Caco-2 (cell line): ENCODE measurements around the gene KHDC4. TPM values are rescaled to one million over a fixed set of nuclear protein-coding genes. Genes with fewer than 3 reads are reported as not detected.

Experiments
- BruUV-seq: library from RNA; stranded (reverse); fragments of 400-500 nt; replicated peaks from 2 replicates; lab custom pipeline; 2021; lab: Mats Ljungman, UMichigan
- CTCF ChIA-PET: fragments of 300-600 bp; sonication (Branson Sonifier 250); formaldehyde crosslinking; loops from one replicate; lab custom pipeline; 2022; ENCODE audit warnings: antibody characterized with exemption; lab: Charles Lee
- POLR2A ChIA-PET: fragments of 300-600 bp; sonication (Branson Sonifier 250); formaldehyde crosslinking; loops from one replicate; lab custom pipeline; 2022; ENCODE audit warnings: antibody characterized with exemption; lab: Charles Lee
- DNase-seq, 2 experiments: peaks; one replicate each; pipeline versions ENCODE4 v3.0.0 to v3.0.0-alpha.2; 2020 to 2022
- H3K27me3 ChIP-seq: replicated peaks from 2 replicates; pipeline ENCODE4 v1.6.0; 2011; ENCODE audit warnings: low read length; ENCODE audit not compliant: control insufficient read depth, insufficient read depth
- H3K36me3 ChIP-seq: 2 replicates; pipeline ENCODE4 v1.5.1; 2011; ENCODE audit warnings: low read length; ENCODE audit not compliant: control insufficient read depth, insufficient read depth
- H3K4me1 ChIP-seq: fragments of 250-450 bp; sonication (Bioruptor Pico); 2 replicates; pipeline ENCODE4 v1.5.1; 2020; ENCODE audit warnings: mild to moderate bottlenecking
- H3K4me3 ChIP-seq: 2 replicates; pipeline ENCODE4 v1.5.1; 2011; ENCODE audit warnings: low read depth, mild to moderate bottlenecking, control low read depth, low read length
- H3K9me3 ChIP-seq: fragments of 250-450 bp; sonication (Bioruptor Pico); 2 replicates; pipeline ENCODE4 v1.5.1; 2020; ENCODE audit warnings: mild to moderate bottlenecking, moderate library complexity
- H3K27ac Mint-ChIP-seq: one replicate; pipeline ENCODE4 v1.8.0; 2022; ENCODE audit warnings: mixed read lengths; ENCODE audit not compliant: unreplicated experiment
- H3K27me3 Mint-ChIP-seq: one replicate; pipeline ENCODE4 v1.8.0; 2022; ENCODE audit warnings: mixed read lengths; ENCODE audit not compliant: insufficient read depth, unreplicated experiment
- H3K36me3 Mint-ChIP-seq: one replicate; pipeline ENCODE4 v1.8.0; 2022; ENCODE audit warnings: mild to moderate bottlenecking, mixed read lengths; ENCODE audit not compliant: insufficient read depth, unreplicated experiment
- H3K4me1 Mint-ChIP-seq: one replicate; pipeline ENCODE4 v1.8.0; 2022; ENCODE audit warnings: low read depth, mixed read lengths; ENCODE audit not compliant: unreplicated experiment
- H3K4me3 Mint-ChIP-seq: one replicate; pipeline ENCODE4 v1.8.0; 2022; ENCODE audit warnings: mild to moderate bottlenecking, moderate library complexity, mixed read lengths; ENCODE audit not compliant: unreplicated experiment
- H3K9me3 Mint-ChIP-seq: one replicate; pipeline ENCODE4 v1.8.0; 2022; ENCODE audit warnings: mixed read lengths; ENCODE audit not compliant: unreplicated experiment
- CTCF ChIP-seq, 2 experiments: fragments of 200-600 bp in 1 of 2; IDR thresholded peaks; 1 replicate in 1 of 2; 2 replicates in 1 of 2; pipeline versions ENCODE4 v1.5.1 to v1.8.0; 2011 to 2022; ENCODE audit warnings: antibody characterized with exemption in 1 of 2, control low read depth in 1 of 2, inconsistent platforms in 1 of 2, low read depth in 1 of 2, low read length in 1 of 2, mild to moderate bottlenecking in 1 of 2, moderate library complexity in 1 of 2; ENCODE audit not compliant: insufficient read depth in 1 of 2, severe bottlenecking in 1 of 2, unreplicated experiment in 1 of 2
- intact Hi-C: fragments of 100-400 bp; cut with micrococcal nuclease; formaldehyde crosslinking; loops from one replicate; pipeline ENCODE4 v1.10.0; 2022; ENCODE audit not compliant: unreplicated experiment
- total RNA-seq: library from RNA; stranded (reverse); gene quantifications from 2 replicates; pipeline ENCODE4 v1.2.3, GENCODE V29; 2022

KHDC4 gene
- total RNA-seq, 1 experiment from 2014 or later = 68.5 TPM

GRCh38 chr1:155909894-155910293 is 24.3 kb downstream of the KHDC4 start:
- Histone ChIP-seq H3K9me3 (no peaks in the 10 kb centered on the region), H3K27me3 (no peaks in the 10 kb centered on the region), H3K4me3 (peak overlapping the region; percentile 1; the same call in 1 of the 2 replicates), H3K4me1 (0 out of 2 replicates have a peak, but pooled peaks cover 7% of the 10 kb centered on the region), H3K36me3 (peaks cover 9% of the 10 kb centered on the region; the same call in 1 of the 2 replicates)
- ChIA-PET CTCF (interaction anchor here (0.7 kb wide), 1 partner anchor 80 kb away, joined by 3 read pairs; no protein-coding TSS in a partner anchor), POLR2A (no interaction called here)
- Mint-ChIP-seq H3K9me3 (no peaks in the 10 kb centered on the region), H3K4me1 (peaks cover 13% of the 10 kb centered on the region), H3K27me3 (no peaks in the 10 kb centered on the region), H3K36me3 (peaks cover 75% of the 10 kb centered on the region), H3K4me3 (peak overlapping the region; percentile 89), H3K27ac (peak overlapping the region; percentile 84)
- no TSS peak for BruUV-seq
- no peak for DNase-seq
- intact Hi-C loops = loop anchor here (10.0 kb wide), 1 partner anchor 55 kb away; the partner anchor contains the start of genes GON4L and SYT11
- no peak for TF ChIP-seq CTCF (IDR thresholded peaks at IDR 0.05; ENCODE audit: insufficient read depth in 1 of 2, low read depth in 1 of 2, low read length in 1 of 2, severe bottlenecking in 1 of 2, unreplicated experiment in 1 of 2)

GRCh38 chr1:155904261-155904660 is 30.0 kb downstream of the KHDC4 start:
- H3K36me3 ChIP-seq = peaks cover 6% of the 10 kb centered on the region
- no peaks in the 10 kb centered on the region for H3K9me3 ChIP-seq
- H3K4me1 ChIP-seq = no peaks in the 10 kb centered on the region
- TF ChIP-seq CTCF (IDR thresholded peaks at IDR 0.05; ENCODE audit: insufficient read depth in 1 of 2, low read depth in 1 of 2, low read length in 1 of 2, severe bottlenecking in 1 of 2, unreplicated experiment in 1 of 2) = no peak
- intact Hi-C loops = no loop called here
- no peak overlapping the region for H3K4me3 ChIP-seq
- POLR2A ChIA-PET = no interaction called here
- Mint-ChIP-seq H3K36me3 (peaks cover 67% of the 10 kb centered on the region), H3K27ac (no peak overlapping the region), H3K4me1 (no peaks in the 10 kb centered on the region), H3K4me3 (no peak overlapping the region), H3K9me3 (no peaks in the 10 kb centered on the region), H3K27me3 (no peaks in the 10 kb centered on the region)
- no peaks in the 10 kb centered on the region for H3K27me3 ChIP-seq
- CTCF ChIA-PET = no interaction called here
- no peak for DNase-seq
- no TSS peak for BruUV-seq

GRCh38 chr1:155900161-155900560 is 34.1 kb downstream of the KHDC4 start:
- no peak overlapping the region for H3K4me3 Mint-ChIP-seq
- Histone ChIP-seq H3K9me3 (no peaks in the 10 kb centered on the region), H3K27me3 (no peaks in the 10 kb centered on the region), H3K4me1 (no peaks in the 10 kb centered on the region), H3K36me3 (peaks cover 5% of the 10 kb centered on the region), H3K4me3 (no peak overlapping the region)
- intact Hi-C loops = no loop called here
- TF ChIP-seq CTCF (IDR thresholded peaks at IDR 0.05; ENCODE audit: insufficient read depth in 1 of 2, low read depth in 1 of 2, low read length in 1 of 2, severe bottlenecking in 1 of 2, unreplicated experiment in 1 of 2) = no peak
- POLR2A ChIA-PET = no interaction called here
- no peak for DNase-seq
- peaks cover 65% of the 10 kb centered on the region for H3K36me3 Mint-ChIP-seq
- no peaks in the 10 kb centered on the region for H3K27me3 Mint-ChIP-seq
- BruUV-seq = no TSS peak
- no peaks in the 10 kb centered on the region for H3K4me1 Mint-ChIP-seq
- CTCF ChIA-PET = no interaction called here
- no peaks in the 10 kb centered on the region for H3K9me3 Mint-ChIP-seq
- no peak overlapping the region for H3K27ac Mint-ChIP-seq
